Nephron progenitor cell (in vitro differentiated cells): ENCODE results near the gene COX20.

Experiments
- DNase-seq: peaks from one replicate; pipeline ENCODE4 v3.0.0; 2021
- H3K27ac Mint-ChIP-seq: 2 replicates; pipeline ENCODE4 v1.8.0; 2021; ENCODE audit warnings: mild to moderate bottlenecking, moderate library complexity, mixed read lengths
- H3K27me3 Mint-ChIP-seq: 2 replicates; pipeline ENCODE4 v1.8.0; 2021; ENCODE audit warnings: mild to moderate bottlenecking, low read depth, mixed read lengths; ENCODE audit not compliant: poor library complexity
- H3K36me3 Mint-ChIP-seq: 2 replicates; pipeline ENCODE4 v1.8.0; 2021; ENCODE audit warnings: low read depth, mixed read lengths
- H3K4me1 Mint-ChIP-seq: 2 replicates; pipeline ENCODE4 v1.8.0; 2021; ENCODE audit warnings: mixed read lengths
- H3K4me3 Mint-ChIP-seq: 2 replicates; pipeline ENCODE4 v1.8.0; 2021; ENCODE audit warnings: mild to moderate bottlenecking, moderate library complexity, mixed read lengths
- H3K9me3 Mint-ChIP-seq: 2 replicates; pipeline ENCODE4 v1.8.0; 2021; ENCODE audit warnings: mild to moderate bottlenecking, moderate library complexity, mixed read lengths
- CTCF ChIP-seq: fragments of 200-600 bp; sonication (generic); IDR thresholded peaks from 2 replicates; pipeline ENCODE4 v1.5.0; 2021; ENCODE audit warnings: antibody characterized with exemption

Gene COX20

GRCh38 chr1:244815600-244816099, 19.8 kb upstream of the COX20 start:
- no peak for TF ChIP-seq CTCF
- H3K27ac Mint-ChIP-seq = no peak overlapping the region
- no peak for DNase-seq
- peaks cover 41% of the 10 kb centered on the region for H3K27me3 Mint-ChIP-seq
- H3K4me3 Mint-ChIP-seq = no peak overlapping the region
- H3K36me3 Mint-ChIP-seq = no peaks in the 10 kb centered on the region
- H3K9me3 Mint-ChIP-seq = no peaks in the 10 kb centered on the region
- no peaks in the 10 kb centered on the region for H3K4me1 Mint-ChIP-seq

- no peak for DNase-seq
- H3K27ac Mint-ChIP-seq = no peak overlapping the region
Measured at GRCh38 chr1:244817415-244817894, 18.0 kb upstream of the COX20 start.

GRCh38 chr1:244820131-244820530, 15.3 kb upstream of the COX20 start:
- Mint-ChIP-seq H3K27ac (no peak overlapping the region), H3K4me3 (no peak overlapping the region), H3K27me3 (peaks cover 18% of the 10 kb centered on the region), H3K4me1 (no peaks in the 10 kb centered on the region), H3K9me3 (no peaks in the 10 kb centered on the region), H3K36me3 (no peaks in the 10 kb centered on the region)
- no peak for TF ChIP-seq CTCF
- no peak for DNase-seq

More at GRCh38 chr1:244817415-244817894, 18.0 kb upstream of the COX20 start:
- no peak overlapping the region for H3K4me3 Mint-ChIP-seq
- H3K9me3 Mint-ChIP-seq = no peaks in the 10 kb centered on the region
- H3K4me1 Mint-ChIP-seq = no peaks in the 10 kb centered on the region
- peaks cover 35% of the 10 kb centered on the region for H3K27me3 Mint-ChIP-seq
- no peak for TF ChIP-seq CTCF
- no peaks in the 10 kb centered on the region for H3K36me3 Mint-ChIP-seq

- Mint-ChIP-seq H3K27me3 (peaks cover 9% of the 10 kb centered on the region), H3K4me3 (no peak overlapping the region), H3K4me1 (no peaks in the 10 kb centered on the region), H3K27ac (no peak overlapping the region), H3K9me3 (no peaks in the 10 kb centered on the region), H3K36me3 (no peaks in the 10 kb centered on the region)
- no peak for DNase-seq
- TF ChIP-seq CTCF = no peak
Measured at GRCh38 chr1:244821134-244821533, 14.3 kb upstream of the COX20 start.

GRCh38 chr1:244822878-244823277, 12.6 kb upstream of the COX20 start:
- no peak overlapping the region for H3K4me3 Mint-ChIP-seq
- H3K4me1 Mint-ChIP-seq = no peaks in the 10 kb centered on the region
- no peak for TF ChIP-seq CTCF
- H3K27me3 Mint-ChIP-seq = peaks cover 3% of the 10 kb centered on the region
- no peak overlapping the region for H3K27ac Mint-ChIP-seq
- H3K9me3 Mint-ChIP-seq = no peaks in the 10 kb centered on the region
- no peaks in the 10 kb centered on the region for H3K36me3 Mint-ChIP-seq
- no peak for DNase-seq

- Mint-ChIP-seq H3K4me3 (no peak overlapping the region), H3K36me3 (peaks cover 14% of the 10 kb centered on the region), H3K9me3 (peaks cover 14% of the 10 kb centered on the region), H3K4me1 (no peaks in the 10 kb centered on the region), H3K27ac (no peak overlapping the region), H3K27me3 (peaks cover 3% of the 10 kb centered on the region)
- no peak for TF ChIP-seq CTCF
- DNase-seq = no peak
Measured at GRCh38 chr1:244826712-244827111, 8.7 kb upstream of the COX20 start.
